Cardiac muscle cell (in vitro differentiated cells and primary cell): ENCODE measurements around the gene KDM4B. TPM values are rescaled to one million over a fixed set of nuclear protein-coding genes. Genes with fewer than 3 reads are reported as not detected.
"Not testable (repeated sequence)": the region's sequence is repeated elsewhere in the genome, so short reads cannot be mapped to it uniquely, and the experiment has no call there.

ENCODE experiments used
- DNase-seq, 2 donors: peaks; one replicate each; pipeline versions ENCODE4 v3.0.0 to v3.0.0-alpha.2; 2010 to 2017; ENCODE audit warnings: low read depth in 1 of 2, low spot score in 1 of 2
- H3K27ac ChIP-seq: fragments of 200-600 bp; sonication (generic); 2 replicates; pipeline ENCODE4 v1.5.1; 2016
- H3K27me3 ChIP-seq: fragments of 200-600 bp; sonication (generic); 2 replicates; pipeline ENCODE4 v1.6.0; 2016; ENCODE audit warnings: control low read depth
- H3K36me3 ChIP-seq: fragments of 200-600 bp; sonication (generic); 2 replicates; pipeline ENCODE4 v1.5.1; 2016; ENCODE audit warnings: control low read depth
- H3K4me1 ChIP-seq: fragments of 200-600 bp; sonication (generic); 2 replicates; pipeline ENCODE4 v1.8.1; 2017; ENCODE audit warnings: low read depth, mild to moderate bottlenecking, mixed run types
- H3K4me3 ChIP-seq: fragments of 200-600 bp; sonication (generic); 2 replicates; pipeline ENCODE4 v1.5.1; 2016; ENCODE audit warnings: mild to moderate bottlenecking
- H3K9me3 ChIP-seq: fragments of 200-600 bp; sonication (generic); 2 replicates; pipeline ENCODE4 v1.5.1; 2017; ENCODE audit warnings: low read depth, mild to moderate bottlenecking, control low read depth
- CTCF ChIP-seq: IDR thresholded peaks from 2 replicates; pipeline ENCODE4 v1.5.1; 2012; ENCODE audit warnings: low read depth, mild to moderate bottlenecking, low read length
- polyA plus RNA-seq: library from polyadenylated mRNA; unstranded; fragments of >200 nt; fragmentation: Nextera tagmentation; extraction: Ambion mirVana; gene quantifications from 2 replicates; pipeline ENCODE4 v1.2.1, GENCODE V29; 2016
- total RNA-seq: library from RNA; depleted of rRNA; stranded (reverse); fragments of >200 nt; gene quantifications from 2 replicates; pipeline ENCODE4 v1.2.3, GENCODE V29; 2016

KDM4B gene
- total and polyA plus RNA-seq, 2 experiments from 2014 or later = 74.6 to 90.6 TPM

- Histone ChIP-seq H3K27ac (peak overlapping the region; percentile 84), H3K4me1 (peaks cover 8% of the 10 kb centered on the region), H3K4me3 (no peak overlapping the region), H3K36me3 (no peaks in the 10 kb centered on the region), H3K9me3 (no peaks in the 10 kb centered on the region), H3K27me3 (no peaks in the 10 kb centered on the region)
- DNase-seq = peak in 1 of 2 donors; percentile 78
- TF ChIP-seq CTCF = no peak
Observed at GRCh38 chr19:4951656-4952055, 17.3 kb upstream of the KDM4B start.

- Histone ChIP-seq H3K9me3 (no peaks in the 10 kb centered on the region), H3K4me3 (no peak overlapping the region), H3K27ac (peak overlapping the region; percentile 84), H3K36me3 (no peaks in the 10 kb centered on the region), H3K4me1 (peaks cover 8% of the 10 kb centered on the region), H3K27me3 (no peaks in the 10 kb centered on the region)
- no peak for DNase-seq
- TF ChIP-seq CTCF = no peak
Observed at GRCh38 chr19:4952945-4953344, 16.0 kb upstream of the KDM4B start.

- not testable (repeated sequence) for H3K9me3 ChIP-seq, H3K27ac ChIP-seq, DNase-seq, H3K27me3 ChIP-seq, H3K4me1 ChIP-seq, H3K4me3 ChIP-seq, H3K36me3 ChIP-seq
Observed at GRCh38 chr19:4954320-4955149, 14.4 kb upstream of the KDM4B start.

DNA sequence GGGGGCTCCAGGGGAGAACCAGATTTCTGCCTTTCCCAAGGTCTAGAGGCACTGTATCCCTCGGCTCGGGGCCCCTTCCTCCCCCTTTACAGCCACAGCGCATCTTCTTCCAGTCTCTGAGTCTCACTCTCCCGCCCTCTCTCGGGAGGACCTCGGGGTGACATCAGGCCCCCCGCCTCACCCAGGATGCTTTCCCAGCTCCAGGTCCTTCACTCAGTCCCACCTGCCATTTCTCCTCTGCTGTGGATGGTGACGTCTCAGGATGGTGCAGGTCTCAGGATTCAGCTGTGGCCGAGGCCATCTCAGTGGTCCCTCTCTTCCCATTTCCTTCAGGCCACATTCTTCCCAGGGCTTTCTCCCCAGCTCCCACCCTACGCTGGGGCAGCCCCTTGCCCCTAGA, 13.6 kb upstream of the KDM4B start:
- Histone ChIP-seq H3K27me3 (no peaks in the 10 kb centered on the region), H3K4me3 (no peak overlapping the region), H3K27ac (no peak overlapping the region), H3K9me3 (no peaks in the 10 kb centered on the region), H3K4me1 (peaks cover 8% of the 10 kb centered on the region), H3K36me3 (no peaks in the 10 kb centered on the region)
- no peak for TF ChIP-seq CTCF
- DNase-seq = no peak

DNA sequence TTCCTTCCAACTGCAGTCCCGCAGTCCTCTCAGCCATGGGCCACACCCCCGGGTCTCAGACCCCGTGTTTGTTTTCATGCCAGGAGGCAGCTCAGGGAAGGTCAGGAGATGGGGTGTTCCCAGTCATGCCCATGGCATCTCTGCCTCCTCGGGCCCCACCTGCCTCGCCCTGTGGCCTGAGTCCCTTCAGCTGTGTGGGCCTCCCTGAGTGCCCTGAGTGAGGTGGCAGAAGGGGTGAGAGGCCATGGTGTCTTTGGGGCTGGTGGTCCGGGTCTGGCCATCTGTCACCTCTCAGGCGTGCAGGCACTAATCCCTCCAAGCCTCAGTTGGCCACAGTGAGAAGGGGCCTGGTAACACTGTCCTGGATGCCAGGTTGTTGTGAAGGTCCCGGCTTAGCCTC, 10.9 kb upstream of the KDM4B start:
- DNase-seq = no peak
- Histone ChIP-seq H3K4me1 (no peaks in the 10 kb centered on the region), H3K9me3 (no peaks in the 10 kb centered on the region), H3K4me3 (no peak overlapping the region), H3K27me3 (no peaks in the 10 kb centered on the region), H3K36me3 (no peaks in the 10 kb centered on the region), H3K27ac (no peak overlapping the region)
- TF ChIP-seq CTCF = no peak

GRCh38 chr19:4962085-4962619, 6.8 kb upstream of the KDM4B start:
- no peaks in the 10 kb centered on the region for H3K36me3 ChIP-seq
- H3K9me3 ChIP-seq = no peaks in the 10 kb centered on the region
- no peak overlapping the region for H3K27ac ChIP-seq
- no peaks in the 10 kb centered on the region for H3K27me3 ChIP-seq
- H3K4me1 ChIP-seq = no peaks in the 10 kb centered on the region
- no peak overlapping the region for H3K4me3 ChIP-seq
- no peak for TF ChIP-seq CTCF
- no peak for DNase-seq
